Measurements from ENCODE around the gene KDM5A.

DNA sequence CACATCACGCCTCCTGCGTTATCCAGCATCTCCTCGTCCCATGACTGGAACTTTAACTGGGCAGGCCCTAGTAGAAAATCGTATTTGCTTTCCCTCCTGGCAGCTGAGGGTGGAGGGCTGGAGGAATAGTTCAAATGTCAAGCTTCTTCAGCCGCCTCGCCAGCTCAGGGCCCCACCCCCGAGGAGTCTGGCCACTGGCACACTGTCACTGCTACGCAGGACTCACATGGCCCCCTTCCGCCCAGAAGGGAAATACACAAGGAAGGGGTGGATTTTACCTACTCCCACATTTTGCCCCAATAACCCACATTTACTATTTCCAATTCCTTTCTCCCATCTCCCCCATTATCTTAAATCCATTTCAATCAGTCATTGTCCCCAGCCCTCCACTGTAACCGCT lies 135.1 kb downstream of the KDM5A start:
- TF ChIP-seq, protein P1, sequence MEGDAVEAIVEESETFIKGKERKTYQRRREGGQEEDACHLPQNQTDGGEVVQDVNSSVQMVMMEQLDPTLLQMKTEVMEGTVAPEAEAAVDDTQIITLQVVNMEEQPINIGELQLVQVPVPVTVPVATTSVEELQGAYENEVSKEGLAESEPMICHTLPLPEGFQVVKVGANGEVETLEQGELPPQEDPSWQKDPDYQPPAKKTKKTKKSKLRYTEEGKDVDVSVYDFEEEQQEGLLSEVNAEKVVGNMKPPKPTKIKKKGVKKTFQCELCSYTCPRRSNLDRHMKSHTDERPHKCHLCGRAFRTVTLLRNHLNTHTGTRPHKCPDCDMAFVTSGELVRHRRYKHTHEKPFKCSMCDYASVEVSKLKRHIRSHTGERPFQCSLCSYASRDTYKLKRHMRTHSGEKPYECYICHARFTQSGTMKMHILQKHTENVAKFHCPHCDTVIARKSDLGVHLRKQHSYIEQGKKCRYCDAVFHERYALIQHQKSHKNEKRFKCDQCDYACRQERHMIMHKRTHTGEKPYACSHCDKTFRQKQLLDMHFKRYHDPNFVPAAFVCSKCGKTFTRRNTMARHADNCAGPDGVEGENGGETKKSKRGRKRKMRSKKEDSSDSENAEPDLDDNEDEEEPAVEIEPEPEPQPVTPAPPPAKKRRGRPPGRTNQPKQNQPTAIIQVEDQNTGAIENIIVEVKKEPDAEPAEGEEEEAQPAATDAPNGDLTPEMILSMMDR (IDR thresholded peaks at IDR 0.05) = no peak
- TF ChIP-seq POLR2A (IDR thresholded peaks at IDR 0.05) = no peak

Data from heart left ventricle (tissue), 13 donors.